Measurements from ENCODE around the gene NEURL1.

The NEURL1 gene

GRCh38 chr10:103545366-103545765 is 51.9 kb downstream of the NEURL1 start:
- TF ChIP-seq EZH2phosphoT487 (IDR thresholded peaks at IDR 0.05; ENCODE audit: borderline replicate concordance) (no peak), CTCF (conservative IDR thresholded peaks at IDR 0.05; ENCODE audit: low read length) (no peak)
- Histone ChIP-seq H3K9me2 (replicated peaks; ENCODE audit: low read depth, low read length) (no peaks in the 10 kb centered on the region), H3K4me3 (ENCODE audit: low read length, poor library complexity, severe bottlenecking) (no peak overlapping the region), H3F3A (ENCODE audit: low read depth) (no peaks in the 10 kb centered on the region), H4K20me1 (ENCODE audit: insufficient read depth, low read length, poor library complexity, severe bottlenecking) (no peaks in the 10 kb centered on the region), H3K4me1 (ENCODE audit: insufficient read depth, low read length, poor library complexity, severe bottlenecking) (peaks cover 11% of the 10 kb centered on the region), H3K4me2 (ENCODE audit: low read depth, low read length, poor library complexity, severe bottlenecking) (no peak overlapping the region), H3K27me3 (ENCODE audit: insufficient read depth, low read length, poor library complexity, severe bottlenecking) (no peaks in the 10 kb centered on the region), H3K36me3 (ENCODE audit: insufficient read depth, low read length) (no peaks in the 10 kb centered on the region), H3K9ac (ENCODE audit: low read depth, low read length, poor library complexity, severe bottlenecking) (no peak overlapping the region), H3K9me3 (ENCODE audit: insufficient read depth, low read depth, low read length) (no peaks in the 10 kb centered on the region), H3K79me2 (ENCODE audit: insufficient read depth, low read length) (no peaks in the 10 kb centered on the region), H2AFZ (ENCODE audit: low read length) (no peak overlapping the region)

- Histone ChIP-seq H3K36me3 (ENCODE audit: insufficient read depth, low read length) (no peaks in the 10 kb centered on the region), H3K79me2 (ENCODE audit: insufficient read depth, low read length) (no peaks in the 10 kb centered on the region), H3F3A (ENCODE audit: low read depth) (no peaks in the 10 kb centered on the region), H3K4me2 (ENCODE audit: low read depth, low read length, poor library complexity, severe bottlenecking) (no peak overlapping the region), H3K9me2 (replicated peaks; ENCODE audit: low read depth, low read length) (no peaks in the 10 kb centered on the region), H3K4me1 (ENCODE audit: insufficient read depth, low read length, poor library complexity, severe bottlenecking) (peaks cover 11% of the 10 kb centered on the region), H2AFZ (ENCODE audit: low read length) (no peak overlapping the region), H3K9me3 (ENCODE audit: insufficient read depth, low read depth, low read length) (no peaks in the 10 kb centered on the region), H3K27me3 (ENCODE audit: insufficient read depth, low read length, poor library complexity, severe bottlenecking) (no peaks in the 10 kb centered on the region), H3K4me3 (ENCODE audit: low read length, poor library complexity, severe bottlenecking) (no peak overlapping the region), H4K20me1 (ENCODE audit: insufficient read depth, low read length, poor library complexity, severe bottlenecking) (no peaks in the 10 kb centered on the region), H3K9ac (ENCODE audit: low read depth, low read length, poor library complexity, severe bottlenecking) (no peak overlapping the region)
- no peak for TF ChIP-seq EZH2phosphoT487 (IDR thresholded peaks at IDR 0.05; ENCODE audit: borderline replicate concordance)
- no peak for TF ChIP-seq CTCF (conservative IDR thresholded peaks at IDR 0.05; ENCODE audit: low read length)
Measured at GRCh38 chr10:103545771-103546281, 52.3 kb downstream of the NEURL1 start.

- Histone ChIP-seq H3K36me3 (ENCODE audit: insufficient read depth, low read length) (no peaks in the 10 kb centered on the region), H2AFZ (ENCODE audit: low read length) (no peak overlapping the region), H3K9me2 (replicated peaks; ENCODE audit: low read depth, low read length) (no peaks in the 10 kb centered on the region), H3K4me2 (ENCODE audit: low read depth, low read length, poor library complexity, severe bottlenecking) (no peak overlapping the region), H3K79me2 (ENCODE audit: insufficient read depth, low read length) (no peaks in the 10 kb centered on the region), H3K4me1 (ENCODE audit: insufficient read depth, low read length, poor library complexity, severe bottlenecking) (peaks cover 11% of the 10 kb centered on the region), H4K20me1 (ENCODE audit: insufficient read depth, low read length, poor library complexity, severe bottlenecking) (no peaks in the 10 kb centered on the region), H3F3A (ENCODE audit: low read depth) (no peaks in the 10 kb centered on the region), H3K9ac (ENCODE audit: low read depth, low read length, poor library complexity, severe bottlenecking) (no peak overlapping the region), H3K9me3 (ENCODE audit: insufficient read depth, low read depth, low read length) (no peaks in the 10 kb centered on the region), H3K27me3 (ENCODE audit: insufficient read depth, low read length, poor library complexity, severe bottlenecking) (no peaks in the 10 kb centered on the region), H3K4me3 (ENCODE audit: low read length, poor library complexity, severe bottlenecking) (no peak overlapping the region)
- TF ChIP-seq CTCF (conservative IDR thresholded peaks at IDR 0.05; ENCODE audit: low read length) (no peak), EZH2phosphoT487 (IDR thresholded peaks at IDR 0.05; ENCODE audit: borderline replicate concordance) (no peak)
Measured at GRCh38 chr10:103546401-103546800, 52.9 kb downstream of the NEURL1 start.
